Measurements from ENCODE around the gene ZNF664. TPM values are rescaled to one million over a fixed set of nuclear protein-coding genes. Genes with fewer than 3 reads are reported as not detected.

The ZNF664 gene
- total RNA-seq, 6 experiments from 2014 or later, result 37.3 to 46.5 (median 43.2) TPM

- intact Hi-C loops (cut with DNase I), result no loop called here
- TF ChIP-seq CTCF (IDR thresholded peaks at IDR 0.05), result no peak
- no peak for TF ChIP-seq POLR2A (IDR thresholded peaks at IDR 0.05)
- WGBS (ENCODE audit: insufficient coverage, low coverage, low lambda C conversion rate, missing lambda C conversion rate), result 58% methylated on average over 2 of the region's 2 CpGs
- DNase-seq (no peak), ATAC-seq (no peak)
- Histone ChIP-seq H3K27ac (no peak overlapping the region), H3K36me3 (no peaks in the 10 kb centered on the region), H3K4me3 (no peak overlapping the region), H3K27me3 (no peaks in the 10 kb centered on the region), H3K9me3 (no peaks in the 10 kb centered on the region), H3K4me1 (peaks cover 0 to 18% (median 8%) of the 10 kb centered on the region in 4 donors)
Observed at GRCh38 chr12:123952037-123952436, 21.0 kb upstream of the ZNF664 start.

- Histone ChIP-seq H3K4me3 (no peak overlapping the region), H3K9me3 (no peaks in the 10 kb centered on the region), H3K27ac (no peak overlapping the region), H3K36me3 (no peaks in the 10 kb centered on the region), H3K27me3 (no peaks in the 10 kb centered on the region), H3K4me1 (peaks cover 0 to 4% (median 1%) of the 10 kb centered on the region in 4 donors)
- intact Hi-C loops (cut with DNase I), result no loop called here
- DNase-seq, result no peak
- WGBS (ENCODE audit: insufficient coverage, low coverage, low lambda C conversion rate, missing lambda C conversion rate), result no CpG with 5 or more reads among the region's 10 CpGs
- no peak for ATAC-seq
- TF ChIP-seq CTCF (IDR thresholded peaks at IDR 0.05) (no peak), POLR2A (IDR thresholded peaks at IDR 0.05) (no peak)
Observed at GRCh38 chr12:123954647-123955350, 18.2 kb upstream of the ZNF664 start.

GRCh38 chr12:123956249-123956648 is 16.8 kb upstream of the ZNF664 start:
- TF ChIP-seq CTCF (IDR thresholded peaks at IDR 0.05) (no peak), POLR2A (IDR thresholded peaks at IDR 0.05) (no peak)
- Histone ChIP-seq H3K27me3 (no peaks in the 10 kb centered on the region), H3K4me1 (no peaks in the 10 kb centered on the region), H3K36me3 (no peaks in the 10 kb centered on the region), H3K4me3 (no peak overlapping the region), H3K9me3 (no peaks in the 10 kb centered on the region), H3K27ac (no peak overlapping the region)
- ATAC-seq, result no peak
- no peak for DNase-seq
- intact Hi-C loops (cut with DNase I), result no loop called here
- 86% methylated on average over 9 of the region's 9 CpGs for WGBS (ENCODE audit: insufficient coverage, low coverage, low lambda C conversion rate, missing lambda C conversion rate)

GRCh38 chr12:123957196-123957595 is 15.8 kb upstream of the ZNF664 start:
- ATAC-seq (no peak), DNase-seq (no peak)
- no peaks in the 10 kb centered on the region for H3K9me3 ChIP-seq
- intact Hi-C loops (cut with DNase I), result no loop called here
- no peak overlapping the region for H3K4me3 ChIP-seq
- TF ChIP-seq POLR2A (IDR thresholded peaks at IDR 0.05) (no peak), CTCF (IDR thresholded peaks at IDR 0.05) (no peak)
- no peaks in the 10 kb centered on the region for H3K36me3 ChIP-seq
- no peaks in the 10 kb centered on the region for H3K4me1 ChIP-seq
- 75% methylated on average over 1 of the region's 3 CpGs for WGBS (ENCODE audit: insufficient coverage, low coverage, low lambda C conversion rate, missing lambda C conversion rate)
- H3K27ac ChIP-seq, result no peak overlapping the region
- H3K27me3 ChIP-seq, result no peaks in the 10 kb centered on the region
